ENCODE results near the gene H2BW2.
"Not testable (repeated sequence)": the region's sequence is repeated elsewhere in the genome, so short reads cannot be mapped to it uniquely, and the experiment has no call there.

The H2BW2 gene
- 0 reads per million in 2 donors for total RNA-seq

DNA sequence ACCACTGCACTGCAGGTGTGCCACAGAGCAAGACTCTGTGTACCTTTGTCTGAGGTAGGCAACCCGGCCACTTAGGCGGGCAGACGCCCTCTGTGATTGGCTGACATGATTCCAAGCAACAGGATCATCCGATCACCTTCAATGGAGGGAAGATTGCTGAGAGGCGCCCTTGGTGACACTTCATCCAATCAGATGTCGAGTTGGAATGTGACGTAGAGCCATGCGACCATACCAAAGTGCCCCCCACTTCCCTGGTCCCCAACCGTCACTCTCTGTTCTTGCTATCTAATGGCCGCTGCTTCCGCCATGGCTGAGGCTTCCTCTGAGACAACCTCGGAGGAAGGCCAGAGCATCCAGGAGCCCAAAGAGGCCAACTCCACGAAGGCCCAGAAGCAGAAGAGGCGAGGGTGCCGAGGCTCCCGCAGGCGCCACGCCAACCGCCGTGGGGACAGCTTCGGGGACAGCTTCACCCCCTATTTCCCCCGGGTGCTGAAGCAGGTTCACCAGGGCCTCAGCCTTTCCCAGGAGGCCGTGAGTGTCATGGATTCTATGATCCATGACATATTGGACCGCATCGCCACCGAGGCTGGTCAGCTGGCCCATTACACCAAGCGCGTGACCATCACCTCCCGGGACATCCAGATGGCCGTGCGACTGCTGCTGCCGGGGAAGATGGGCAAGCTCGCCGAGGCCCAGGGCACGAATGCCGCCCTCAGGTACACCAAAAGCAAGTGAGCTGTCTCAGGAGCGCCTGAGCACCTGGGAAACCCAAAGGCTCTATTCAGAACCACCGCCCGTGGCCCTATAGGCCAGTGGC lies at the start of gene H2BW2:
Gene H2BW2 (plus strand): TSS at position 268 of the 817 bp plus-strand sequence. CDS start 39 bp downstream, at position 307.
- no peak for DNase-seq

- no peak for DNase-seq
These were observed 40.5 kb upstream of the H2BW2 start for GRCh38 chrX:103999234-103999633.

- DNase-seq = no peak
These were observed 30.9 kb upstream of the H2BW2 start for GRCh38 chrX:104008831-104009230.

GRCh38 chrX:104013158-104013557 lies 26.6 kb upstream of the H2BW2 start:
- DNase-seq = no peak

GRCh38 chrX:104013606-104014005 lies 26.1 kb upstream of the H2BW2 start, which contains the start of gene H2BW1:
TSS of gene H2BW1 (minus strand) at chrX:104013708. CDS start at chrX:104013576, 132 bp downstream.
- DNase-seq = no peak

DNA sequence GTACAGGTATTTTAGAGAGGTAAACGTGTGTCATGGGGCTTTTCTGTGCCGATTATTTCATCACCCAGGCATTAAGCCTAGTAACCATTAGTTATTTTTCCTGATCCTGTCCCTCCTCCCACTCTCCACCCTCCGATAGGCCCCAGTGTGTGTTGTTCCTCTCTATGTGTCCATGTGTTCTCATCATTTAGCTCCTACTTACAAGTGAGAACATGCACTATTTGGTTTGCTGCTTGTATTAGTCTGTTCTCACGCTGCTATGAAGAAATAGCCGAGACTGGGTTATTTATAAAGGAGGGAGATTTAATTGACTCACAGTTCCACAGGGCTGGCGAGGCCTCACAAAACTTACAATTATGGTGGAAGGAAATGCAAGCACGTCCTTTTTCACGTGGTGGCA lies 24.2 kb upstream of the H2BW2 start:
- DNase-seq = not testable (repeated sequence)

GRCh38 chrX:104018126-104018525 lies 21.6 kb upstream of the H2BW2 start:
- DNase-seq = no peak

GRCh38 chrX:104041003-104041402 lies 1.2 kb downstream of the H2BW2 start:
- no peak for DNase-seq

GRCh38 chrX:104045642-104046041 lies 5.9 kb downstream of the H2BW2 start:
- DNase-seq = no peak

GRCh38 chrX:104047171-104047570 lies 7.4 kb downstream of the H2BW2 start:
- DNase-seq = no peak

- not testable (repeated sequence) for DNase-seq
These were observed 15.2 kb downstream of the H2BW2 start for GRCh38 chrX:104054956-104055355.

GRCh38 chrX:104062636-104063035 lies 22.9 kb downstream of the H2BW2 start:
- not testable (repeated sequence) for DNase-seq

DNA sequence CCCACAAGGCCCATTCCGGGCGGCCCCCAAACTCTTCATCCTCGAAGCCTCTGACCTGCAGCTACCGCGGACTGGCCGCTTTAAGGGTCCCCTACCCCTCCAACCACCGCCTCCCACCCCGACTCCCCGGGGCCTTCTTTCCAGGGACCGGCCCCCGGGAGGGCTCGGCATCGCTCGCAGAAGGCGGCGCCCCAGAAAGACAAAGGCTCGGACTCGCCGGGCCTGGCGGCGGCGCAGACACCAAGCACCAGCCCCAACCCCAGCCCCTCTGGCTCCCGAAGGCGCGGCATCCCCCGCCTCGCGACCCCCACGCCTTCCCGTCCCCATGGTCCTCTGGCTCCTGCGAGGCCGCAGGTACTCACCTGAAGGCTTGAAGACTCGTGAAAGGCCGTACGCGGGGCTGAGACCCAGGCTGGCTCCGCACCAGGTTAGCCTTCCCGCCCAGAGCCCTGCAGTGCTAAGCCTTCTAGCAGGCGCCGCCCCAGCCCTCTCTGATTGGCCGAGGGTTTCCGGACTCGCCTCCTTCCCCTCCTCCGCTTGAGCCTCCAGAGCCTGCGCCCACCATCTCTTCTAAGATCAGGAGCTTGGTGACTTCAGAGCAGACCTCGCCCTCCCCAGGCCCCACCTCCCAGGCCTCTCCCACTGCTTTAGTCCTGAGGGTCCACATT lies 36.2 kb downstream of the H2BW2 start, which contains the start of gene TMSB15C:
Gene TMSB15C (minus strand): TSS at position 459 of the 668 bp plus-strand sequence.
- DNase-seq = not testable (repeated sequence)

DNA sequence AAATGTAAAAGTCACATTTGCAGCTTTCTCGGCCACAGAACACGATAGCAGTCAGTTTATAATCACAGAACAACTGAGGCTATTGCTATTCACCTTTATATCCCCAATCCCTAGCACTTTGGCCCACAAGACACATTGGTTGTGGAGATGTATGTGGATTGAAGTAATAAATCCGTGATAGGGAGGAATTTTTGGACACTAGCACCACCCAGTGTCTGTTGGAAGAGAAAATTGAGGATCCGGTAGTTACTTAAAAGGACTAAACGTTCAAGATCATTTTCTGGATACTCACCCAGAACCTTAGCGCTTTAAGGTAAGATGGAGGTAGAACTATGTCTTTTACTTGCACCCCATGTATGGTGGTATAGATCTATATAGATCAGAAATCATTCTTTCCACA lies 38.1 kb downstream of the H2BW2 start:
- DNase-seq = not testable (repeated sequence)

DNA sequence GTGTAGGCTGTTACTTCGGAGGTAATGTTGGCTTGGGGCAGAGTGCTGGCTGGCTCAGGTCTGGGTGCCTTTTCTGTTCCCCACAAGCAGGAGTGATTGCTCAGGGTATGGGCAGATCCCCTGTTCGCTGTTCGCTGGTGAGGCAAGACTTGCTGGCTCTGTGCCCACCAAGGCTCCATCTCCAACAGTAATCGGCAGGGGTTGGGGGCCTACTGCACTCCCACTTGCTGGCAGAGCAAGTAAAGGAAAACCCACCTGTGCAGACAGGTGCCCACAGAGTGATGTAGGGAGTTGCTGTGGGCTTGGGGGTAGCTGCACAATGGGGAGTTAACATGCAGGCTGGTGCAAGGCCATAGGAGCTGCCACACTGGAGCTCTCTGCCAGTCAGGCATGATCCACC lies 44.3 kb downstream of the H2BW2 start:
- no peak for DNase-seq

DNA sequence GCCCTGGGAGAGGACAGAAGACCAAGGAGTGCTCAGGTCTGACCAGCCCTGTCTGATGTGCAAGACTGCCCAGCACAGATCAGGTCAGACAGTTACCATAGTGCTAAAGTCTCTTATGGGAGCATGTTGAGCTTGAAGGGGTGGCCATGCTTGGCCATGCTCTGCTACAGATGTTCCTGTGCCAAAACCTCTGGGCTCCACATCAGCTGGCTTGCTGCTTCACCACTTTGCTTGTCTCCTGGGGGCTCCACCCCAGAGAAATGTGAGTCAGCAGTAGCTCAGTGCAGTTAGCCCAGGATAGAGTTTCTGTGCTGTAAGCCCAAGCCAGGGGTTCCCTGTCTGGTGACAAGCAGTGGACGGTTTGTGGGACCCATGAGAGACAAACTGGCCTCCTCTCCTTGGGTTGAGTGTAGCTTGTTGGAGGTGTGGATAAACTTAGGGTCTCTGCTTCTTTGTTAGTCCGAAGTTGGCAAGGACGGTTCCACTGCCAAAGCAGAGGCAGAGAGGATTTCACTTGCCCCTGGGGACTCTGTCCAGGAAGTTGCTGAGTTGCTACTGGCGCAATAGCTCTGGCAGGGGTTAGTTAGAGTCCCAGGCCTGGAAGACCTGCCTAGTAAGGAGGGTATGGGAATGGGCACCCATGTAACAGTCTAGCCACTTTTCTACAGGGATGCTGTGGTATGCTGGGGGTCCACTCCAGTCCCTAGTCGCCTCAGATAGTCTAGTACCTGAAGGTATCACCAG lies 45.0 kb downstream of the H2BW2 start:
- no peak for DNase-seq

GRCh38 chrX:104085477-104085876 lies 45.7 kb downstream of the H2BW2 start:
- no peak for DNase-seq

GRCh38 chrX:104085919-104086318 lies 46.2 kb downstream of the H2BW2 start:
- DNase-seq = no peak
